ENCODE measurements around the gene SLC2A2. TPM values are rescaled to one million over a fixed set of nuclear protein-coding genes. Genes with fewer than 3 reads are reported as not detected.
"Not testable (repeated sequence)": the region's sequence is repeated elsewhere in the genome, so short reads cannot be mapped to it uniquely, and the experiment has no call there.

The SLC2A2 gene
- polyA plus RNA-seq, 10 donors, result 0.10 to 0.52 TPM; not detected in 8

GRCh38 chr3:170989100-170989648 lies 37.3 kb downstream of the SLC2A2 start:
- DNase-seq, result no peak

DNA sequence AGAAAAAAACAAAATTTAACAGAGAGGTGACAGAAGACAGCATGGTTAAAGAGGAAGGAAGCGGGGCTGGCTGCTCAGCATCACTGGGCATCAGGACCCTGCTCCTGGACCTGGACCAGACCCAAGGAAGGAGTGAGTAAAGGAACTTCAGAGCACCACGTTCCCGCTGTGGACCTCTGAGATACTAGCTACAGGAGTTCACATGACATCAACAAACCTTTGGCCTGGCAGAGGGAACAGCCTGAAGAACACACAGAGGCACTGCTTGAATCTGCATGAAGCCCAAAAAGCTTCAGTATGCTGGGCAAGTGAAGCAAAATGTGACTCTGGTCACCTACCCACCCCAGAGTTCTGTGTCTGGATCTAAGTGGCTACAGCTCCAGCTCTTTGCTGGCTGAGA lies 38.1 kb downstream of the SLC2A2 start:
- DNase-seq, result no peak

GRCh38 chr3:170985304-170985703 lies 41.2 kb downstream of the SLC2A2 start:
- no peak for DNase-seq

- no peak for DNase-seq
Observed at GRCh38 chr3:170982733-170983132, 43.8 kb downstream of the SLC2A2 start.

DNA sequence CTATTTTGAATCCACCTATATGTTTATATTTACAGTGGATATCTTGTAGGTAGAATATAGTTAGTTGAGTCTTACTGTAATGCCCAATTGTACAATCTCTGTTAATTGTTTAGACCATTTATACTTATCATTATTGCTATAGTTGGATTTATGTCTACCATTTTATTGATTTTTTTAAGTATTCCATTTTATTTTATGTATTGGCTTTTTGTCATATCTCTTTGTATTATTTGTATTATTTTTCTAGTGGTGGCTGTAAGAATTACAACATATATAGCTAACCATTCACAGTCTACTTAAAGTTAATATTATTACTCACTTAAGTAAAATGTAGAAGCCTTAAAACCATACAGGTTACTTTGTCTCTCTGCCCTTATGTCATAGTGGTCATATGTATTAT lies 46.1 kb downstream of the SLC2A2 start:
- DNase-seq, result no peak

GRCh38 chr3:170977949-170978745 lies 48.4 kb downstream of the SLC2A2 start:
- DNase-seq, result no peak

GRCh38 chr3:170976190-170976519 lies 50.4 kb downstream of the SLC2A2 start:
- no peak for DNase-seq

GRCh38 chr3:170975283-170976189 lies 51.0 kb downstream of the SLC2A2 start:
- DNase-seq, result no peak

DNA sequence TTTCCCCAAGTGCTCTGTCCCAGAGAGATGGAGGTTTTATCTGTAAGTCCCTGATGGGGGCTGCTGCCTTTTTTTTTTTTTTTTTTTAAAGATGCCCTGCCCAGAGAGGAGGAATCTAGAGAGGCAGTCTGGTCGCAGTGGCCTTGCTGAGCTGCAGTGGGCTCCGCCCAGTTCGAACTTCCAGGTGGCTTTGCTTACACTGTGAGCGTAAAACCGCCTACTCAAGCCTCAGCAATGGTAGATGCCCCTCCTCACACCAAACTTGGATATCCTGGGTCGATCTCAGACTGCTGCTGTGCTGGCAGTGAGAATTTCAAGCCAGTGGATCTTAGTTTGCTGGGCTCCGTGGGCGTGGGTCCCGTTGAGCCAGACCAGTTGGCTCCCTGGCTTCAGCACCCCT lies 51.6 kb downstream of the SLC2A2 start:
- DNase-seq, result no peak

GRCh38 chr3:170972917-170973316 lies 53.6 kb downstream of the SLC2A2 start:
- not testable (repeated sequence) for DNase-seq

DNA sequence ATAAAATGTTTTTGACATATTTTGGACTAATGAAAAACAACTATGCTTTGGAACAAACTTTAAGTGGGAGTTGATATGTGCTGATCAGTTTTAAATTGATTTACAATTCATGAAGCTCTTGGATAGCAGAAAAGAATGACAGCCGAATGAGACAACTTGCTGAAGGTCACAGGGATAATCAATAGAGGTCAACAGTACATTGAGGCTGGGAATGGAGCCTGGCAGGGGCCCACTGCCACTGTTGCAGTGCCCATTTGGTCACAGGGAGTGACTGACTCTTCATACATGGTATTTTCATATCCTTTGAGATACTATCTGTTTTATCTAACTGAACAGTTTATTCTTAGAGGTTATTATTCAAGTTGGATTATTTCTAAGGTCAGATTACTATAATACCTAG lies 59.4 kb downstream of the SLC2A2 start:
- no peak for DNase-seq

GRCh38 chr3:170966495-170966894 lies 60.0 kb downstream of the SLC2A2 start:
- DNase-seq, result no peak

GRCh38 chr3:170962411-170962810 lies 64.1 kb downstream of the SLC2A2 start:
- no peak for DNase-seq

DNA sequence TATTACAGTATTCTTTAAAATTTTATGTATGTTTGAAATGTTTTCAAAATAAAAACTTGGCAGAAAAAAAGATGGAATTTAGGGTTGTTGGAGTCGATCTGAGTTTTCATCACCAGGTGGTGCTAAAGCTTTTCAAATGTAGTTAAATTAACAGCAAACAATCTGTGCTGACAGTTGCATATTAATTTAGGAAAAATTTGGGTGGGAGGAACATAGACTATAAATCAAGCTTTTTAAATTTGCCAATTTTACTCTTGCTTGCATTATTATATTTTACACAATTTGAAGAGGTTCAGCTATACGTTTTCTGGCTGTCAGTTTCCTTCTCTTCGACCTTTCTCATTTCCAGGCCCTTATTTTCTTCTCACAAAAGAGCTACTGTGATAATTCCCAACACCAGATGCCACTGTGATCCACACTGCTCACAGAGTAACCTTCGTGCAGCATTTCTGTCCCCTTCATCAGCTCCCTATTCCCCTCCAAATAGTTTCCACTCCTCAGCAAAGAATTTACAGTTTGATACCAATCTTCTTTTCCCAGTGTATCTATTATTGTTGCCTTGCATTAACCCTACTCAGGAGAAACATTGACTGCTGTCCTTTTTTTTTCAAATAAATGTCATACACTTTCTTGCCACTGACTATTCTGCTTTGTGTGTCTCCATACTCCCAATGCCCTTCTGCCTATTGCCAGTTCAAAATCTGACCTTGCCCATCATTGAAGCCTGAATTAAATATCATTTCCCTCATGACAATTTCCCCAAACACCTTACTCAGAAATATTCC lies 64.7 kb downstream of the SLC2A2 start:
- DNase-seq, result peak; percentile 33 to 72 (median 50)

- DNase-seq, result no peak
Observed at GRCh38 chr3:170959457-170959856, 67.1 kb downstream of the SLC2A2 start.

- no peak for DNase-seq
Observed at GRCh38 chr3:170956647-170957046, 69.9 kb downstream of the SLC2A2 start.

- no peak for DNase-seq
Observed at GRCh38 chr3:170953736-170954135, 72.8 kb downstream of the SLC2A2 start.

GRCh38 chr3:170953229-170953628 lies 73.3 kb downstream of the SLC2A2 start:
- no peak for DNase-seq

GRCh38 chr3:170949211-170949610 lies 77.3 kb downstream of the SLC2A2 start:
- DNase-seq, result no peak

DNA sequence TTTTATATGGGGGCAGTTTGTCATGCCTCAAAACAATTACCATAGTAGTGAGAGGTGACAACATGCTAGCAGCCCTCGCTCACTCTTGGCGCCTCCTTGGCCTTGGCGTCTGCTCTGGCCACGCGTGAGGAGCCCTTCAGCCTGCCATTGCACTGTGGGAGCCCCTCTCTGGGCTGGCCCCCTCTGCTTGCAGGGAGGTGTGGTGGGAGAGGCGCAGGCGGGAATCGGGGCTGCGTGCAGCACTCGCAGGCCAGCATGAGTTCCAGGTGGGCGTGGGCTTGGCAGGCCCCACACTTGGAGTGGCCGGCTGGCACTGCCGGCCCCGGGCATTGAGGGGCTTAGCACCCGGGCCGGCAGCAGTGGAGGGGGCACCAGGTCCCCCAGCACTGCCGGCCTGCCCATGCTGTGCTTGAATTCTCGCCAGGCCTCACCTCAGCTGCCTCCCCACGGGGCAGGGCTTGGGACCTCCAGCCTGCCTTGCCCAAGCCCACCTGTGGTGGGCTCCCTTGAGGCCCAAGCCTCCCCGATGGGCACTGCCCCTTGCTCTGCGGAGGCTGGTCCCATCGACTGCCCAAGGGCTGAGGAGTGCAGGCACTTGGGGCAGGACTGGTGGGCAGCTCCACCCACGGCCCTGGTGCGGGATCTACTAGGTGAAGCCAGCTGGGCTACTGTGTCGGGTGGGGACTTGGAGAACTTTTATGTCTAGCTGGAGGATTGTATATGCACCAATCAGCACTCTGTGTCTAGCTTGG lies 79.3 kb downstream of the SLC2A2 start:
- no peak for DNase-seq
